SK-N-SH (cell line): ENCODE measurements around the gene UNC93A. TPM values are rescaled to one million over a fixed set of nuclear protein-coding genes. Genes with fewer than 3 reads are reported as not detected.

ENCODE experiments used
- CTCF ChIA-PET: fragments of 300-600, 350-600 bp; formaldehyde crosslinking; extraction: SDS; loops from one replicate; lab custom pipeline; 2021; lab: Yijun Ruan, JAX
- POLR2A ChIA-PET: fragments of 350-600 bp; sonication (Branson Sonifier 250); formaldehyde crosslinking; extraction: SDS; loops from one replicate; lab custom pipeline; 2020; ENCODE audit warnings: antibody characterized with exemption, inconsistent platforms; lab: Yijun Ruan, JAX
- DNase-seq: peaks from one replicate; pipeline ENCODE4 v3.0.0; 2012
- H2AFZ ChIP-seq: fragments of 200-600 bp; sonication (generic); 2 replicates; pipeline ENCODE4 v1.8.1; 2016; ENCODE audit warnings: antibody characterized with exemption, mild to moderate bottlenecking, low read depth
- H3F3A ChIP-seq: fragments of 200-600 bp; sonication (generic); replicated peaks from 2 replicates; pipeline ENCODE3; 2016; ENCODE audit warnings: antibody characterized with exemption, mild to moderate bottlenecking; ENCODE audit not compliant: insufficient read depth
- H3K27ac ChIP-seq, 2 experiments: fragments of 200-500 bp in 1 of 2; fragments of 200-600 bp in 1 of 2; sonication (Bioruptor generic) in 1 of 2; sonication (generic), shearing (Covaris generic) in 1 of 2; 2 replicates each; pipeline versions ENCODE4 v1.5.1 to v1.6.1; 2014 to 2016; ENCODE audit warnings: low read depth in 2 of 2, inconsistent platforms in 1 of 2, low read length in 1 of 2, mild to moderate bottlenecking in 1 of 2, mixed read lengths in 1 of 2
- H3K27me3 ChIP-seq: fragments of 200-600 bp; sonication (generic), shearing (Covaris generic); 2 replicates; pipeline ENCODE4 v1.6.1; 2016; ENCODE audit warnings: mixed run types; ENCODE audit not compliant: insufficient read depth
- H3K36me3 ChIP-seq, 2 experiments: fragments of 200-500 bp in 1 of 2; fragments of 200-600 bp in 1 of 2; sonication (Bioruptor generic) in 1 of 2; sonication (generic) in 1 of 2; replicated peaks in 1 of 2; 2 replicates each; pipeline versions ENCODE3 to v1.5.1; 2014 to 2016; ENCODE audit warnings: low read length in 1 of 2, mild to moderate bottlenecking in 1 of 2; ENCODE audit not compliant: insufficient read depth in 2 of 2, control insufficient read depth in 1 of 2
- H3K4me1 ChIP-seq, 2 experiments: fragments of 200-500 bp in 1 of 2; fragments of 200-600 bp in 1 of 2; sonication (Bioruptor generic) in 1 of 2; sonication (generic), shearing (Covaris generic) in 1 of 2; 2 replicates each; pipeline versions ENCODE4 v1.5.1 to v1.6.1; 2014 to 2016; ENCODE audit warnings: low read depth in 1 of 2, low read length in 1 of 2, mixed run types in 1 of 2; ENCODE audit not compliant: insufficient read depth in 2 of 2, control insufficient read depth in 1 of 2
- H3K4me2 ChIP-seq: fragments of 200-600 bp; sonication (generic), shearing (Covaris generic); 2 replicates; pipeline ENCODE4 v1.6.1; 2017; ENCODE audit warnings: mixed run types
- H3K4me3 ChIP-seq, 2 experiments: fragments of 200-500 bp in 1 of 2; fragments of 200-600 bp in 1 of 2; sonication (Bioruptor generic) in 1 of 2; sonication (generic), shearing (Covaris generic) in 1 of 2; 2 replicates each; pipeline versions ENCODE4 v1.5.1 to v1.8.1; 2014 to 2016; ENCODE audit warnings: low read depth in 2 of 2, inconsistent platforms in 1 of 2, low read length in 1 of 2, mild to moderate bottlenecking in 1 of 2, mixed read lengths in 1 of 2, moderate library complexity in 1 of 2
- H3K79me2 ChIP-seq: fragments of 200-600 bp; sonication (generic); 2 replicates; pipeline ENCODE4 v1.8.1; 2017; ENCODE audit warnings: mild to moderate bottlenecking; ENCODE audit not compliant: insufficient read depth
- H3K9ac ChIP-seq: fragments of 200-600 bp; sonication (generic); 2 replicates; pipeline ENCODE4 v1.6.1; 2017; ENCODE audit warnings: mixed run types
- H3K9me2 ChIP-seq: fragments of 200-600 bp; sonication (generic); 2 replicates; pipeline ENCODE4 v1.6.1; 2017; ENCODE audit warnings: mixed run types
- H3K9me3 ChIP-seq: fragments of 200-600 bp; sonication (generic); 2 replicates; pipeline ENCODE4 v1.6.1; 2017; ENCODE audit warnings: mixed run types, mild to moderate bottlenecking, moderate library complexity
- H4K20me1 ChIP-seq: fragments of 200-600 bp; sonication (generic); 2 replicates; pipeline ENCODE4 v1.6.1; 2017; ENCODE audit warnings: mild to moderate bottlenecking, mixed run types; ENCODE audit not compliant: insufficient read depth
- FOSL2 ChIP-seq: IDR thresholded peaks from 2 replicates; pipeline ENCODE4 v1.4.0; 2012; ENCODE audit warnings: low read depth, mild to moderate bottlenecking, moderate library complexity, borderline replicate concordance
- FOXJ3 ChIP-seq: sonication (generic); formaldehyde crosslinking; IDR thresholded peaks from 2 replicates; pipeline ENCODE4 v1.5.1; 2020; ENCODE audit warnings: mild to moderate bottlenecking, missing genetic modification reagents
- GABPA ChIP-seq: IDR thresholded peaks from 2 replicates; pipeline ENCODE4 v1.4.0; 2012; ENCODE audit warnings: low read depth, mild to moderate bottlenecking
- MAX ChIP-seq: IDR thresholded peaks from 2 replicates; pipeline ENCODE4 v1.4.0; 2012; ENCODE audit warnings: low read depth
- MEF2A ChIP-seq: IDR thresholded peaks from 2 replicates; pipeline ENCODE4 v1.4.0; 2012; ENCODE audit warnings: low read depth, borderline replicate concordance
- MXI1 ChIP-seq: IDR thresholded peaks from 2 replicates; pipeline ENCODE4 v1.6.1; 2012; ENCODE audit warnings: mild to moderate bottlenecking, low read depth, low read length, improper control_type of control experiment
- PBX3 ChIP-seq: IDR thresholded peaks from 2 replicates; pipeline ENCODE4; 2012
- RAD21 ChIP-seq: IDR thresholded peaks from 2 replicates; pipeline ENCODE4 v1.6.1; 2012; ENCODE audit warnings: mild to moderate bottlenecking, low read length
- RFX5 ChIP-seq: IDR thresholded peaks from 2 replicates; pipeline ENCODE4 v1.6.1; 2012; ENCODE audit warnings: mild to moderate bottlenecking, improper control_type of control experiment, low read length
- RXRA ChIP-seq: IDR thresholded peaks from 2 replicates; pipeline ENCODE4 v1.4.0; 2012; ENCODE audit warnings: low read depth, mild to moderate bottlenecking, borderline replicate concordance
- YY1 ChIP-seq: IDR thresholded peaks from 2 replicates; pipeline ENCODE4 v1.4.0; 2012; ENCODE audit warnings: low read depth, mild to moderate bottlenecking
- ZBTB33 ChIP-seq: IDR thresholded peaks from 2 replicates; pipeline ENCODE4 v1.4.0; 2012; ENCODE audit warnings: low read depth, borderline replicate concordance
- WGBS: methylation state at CpG from one replicate; pipeline ENCODE4 v1.1.6; 2017; ENCODE audit warnings: low lambda C conversion rate; 5-methylcytosine and 5-hydroxymethylcytosine counted together
- polyA plus RNA-seq, 3 experiments: library from polyadenylated mRNA; depleted of rRNA; stranded (reverse); fragments of >200 nt; gene quantifications; 2 replicates each; pipeline ENCODE4 v1.2.3, GENCODE V29; 2012

UNC93A gene
- polyA plus RNA-seq, 1 of the 3 experiments (the other 2 are of a cell fraction), result not detected

- Histone ChIP-seq H3K9me3 (no peaks in the 10 kb centered on the region), H3K27ac (no peak overlapping the region), H3F3A (no peaks in the 10 kb centered on the region), H3K79me2 (no peaks in the 10 kb centered on the region), H2AFZ (no peak overlapping the region), H3K4me3 (no peak overlapping the region), H4K20me1 (no peaks in the 10 kb centered on the region), H3K27me3 (no peaks in the 10 kb centered on the region), H3K9me2 (no peaks in the 10 kb centered on the region), H3K4me1 (no peaks in the 10 kb centered on the region; a peak in 1 of 4 replicates), H3K36me3 (no peaks in the 10 kb centered on the region), H3K9ac (no peak overlapping the region), H3K4me2 (no peak overlapping the region)
- TF ChIP-seq YY1 (no peak), RFX5 (no peak), RXRA (no peak), ZBTB33 (no peak), MEF2A (no peak), MXI1 (no peak), FOSL2 (no peak), GABPA (no peak), PBX3 (no peak), FOXJ3 (CRISPR knock-in tag) (no peak)
- 70% methylated on average over 22 of the region's 26 CpGs for WGBS
- CTCF ChIA-PET, result interaction anchor here (0.7 kb wide), 1 partner anchor 52 kb away, joined by 3 read pairs; no protein-coding TSS in a partner anchor
- POLR2A ChIA-PET, result no interaction called here
- no peak for DNase-seq
These were observed 20.4 kb upstream of the UNC93A start for GRCh38 chr6:167270499-167271311.

GRCh38 chr6:167272151-167272550 is 19.0 kb upstream of the UNC93A start:
- ChIA-PET CTCF (no interaction called here), POLR2A (no interaction called here)
- Histone ChIP-seq H3K79me2 (no peaks in the 10 kb centered on the region), H4K20me1 (no peaks in the 10 kb centered on the region), H3K36me3 (no peaks in the 10 kb centered on the region), H3F3A (no peaks in the 10 kb centered on the region), H3K27ac (no peak overlapping the region), H3K9me3 (no peaks in the 10 kb centered on the region), H3K9me2 (no peaks in the 10 kb centered on the region), H3K4me1 (peaks cover 0 to 3% of the 10 kb centered on the region in 2 experiments; a peak in 1 of 4 replicates), H3K9ac (no peak overlapping the region), H2AFZ (no peak overlapping the region), H3K4me3 (no peak overlapping the region), H3K4me2 (no peak overlapping the region), H3K27me3 (no peaks in the 10 kb centered on the region)
- no peak for TF ChIP-seq MAX
- no peak for TF ChIP-seq RAD21
- DNase-seq, result no peak
- 58% methylated on average over 4 of the region's 6 CpGs for WGBS
